HepG2 (cell line): Measurements from ENCODE around the gene RABEP2. TPM values are rescaled to one million over a fixed set of nuclear protein-coding genes. Genes with fewer than 3 reads are reported as not detected.

Source experiments
- BRD4 ChIP-seq: sonication (generic); formaldehyde crosslinking; IDR thresholded peaks from 2 replicates; pipeline ENCODE4 v1.4.0; 2020; ENCODE audit warnings: missing genetic modification reagents
- CCAR2 ChIP-seq: fragments of 200-400 bp; formaldehyde crosslinking; optimal IDR thresholded peaks from 2 replicates; pipeline ENCODE3; 2018; ENCODE audit warnings: low read depth, mild to moderate bottlenecking, low read length, moderate library complexity
- FOXA1 ChIP-seq, 2 experiments: fragments of 450-650 bp in 1 of 2; sonication (generic) in 1 of 2; formaldehyde crosslinking in 1 of 2; IDR thresholded peaks; 2 replicates each; pipeline versions ENCODE4 v1.4.0 to v1.6.1; 2016 to 2020; ENCODE audit warnings: missing genetic modification reagents in 1 of 2
- HMGXB4 ChIP-seq, 2 experiments: sonication (generic) in 1 of 2; formaldehyde crosslinking in 1 of 2; IDR thresholded peaks; 2 replicates each; pipeline versions ENCODE4 v1.4.0 to v1.6.1; 2018 to 2020; ENCODE audit warnings: missing genetic modification reagents in 2 of 2, borderline replicate concordance in 1 of 2, low read depth in 1 of 2, mild to moderate bottlenecking in 1 of 2, missing biosample characterization in 1 of 2
- KDM3A ChIP-seq: IDR thresholded peaks from 2 replicates; pipeline ENCODE4 v1.6.1; 2018; ENCODE audit warnings: low read depth, missing compliant biosample characterization
- PRMT3 ChIP-seq: sonication (generic); formaldehyde crosslinking; IDR thresholded peaks from 2 replicates; pipeline ENCODE4 v1.8.1; 2022; ENCODE audit warnings: low read depth, mild to moderate bottlenecking, moderate library complexity, missing genetic modification reagents, borderline replicate concordance
- ZBTB20 ChIP-seq: sonication (generic); formaldehyde crosslinking; IDR thresholded peaks from 2 replicates; pipeline ENCODE4 v1.8.1; 2023; ENCODE audit warnings: missing genetic modification reagents, low read depth, mild to moderate bottlenecking, borderline replicate concordance
- ZBTB46 ChIP-seq: sonication (generic); formaldehyde crosslinking; IDR thresholded peaks from 2 replicates; pipeline ENCODE4 v1.4.0; 2020; ENCODE audit warnings: mild to moderate bottlenecking, missing genetic modification reagents, borderline replicate concordance
- ZMYM2 ChIP-seq: sonication (generic); formaldehyde crosslinking; IDR thresholded peaks from 2 replicates; pipeline ENCODE4 v1.8.0; 2022; ENCODE audit warnings: mild to moderate bottlenecking, missing genetic modification reagents
- ZNF101 ChIP-seq: sonication (generic); formaldehyde crosslinking; IDR thresholded peaks from 2 replicates; pipeline ENCODE4 v1.4.0; 2020; ENCODE audit warnings: mild to moderate bottlenecking, low read depth, missing genetic modification reagents, borderline replicate concordance
- ZNF207 ChIP-seq: fragments of 450-650 bp; IDR thresholded peaks from 2 replicates; pipeline ENCODE4 v1.6.1; 2016; ENCODE audit warnings: antibody characterized with exemption, borderline replicate concordance
- ZNF530 ChIP-seq: sonication (generic); formaldehyde crosslinking; IDR thresholded peaks from 2 replicates; pipeline ENCODE4 v1.5.0; 2020; ENCODE audit warnings: low read depth, mild to moderate bottlenecking, missing genetic modification reagents
- ZNF580 ChIP-seq: IDR thresholded peaks from 2 replicates; pipeline ENCODE4 v1.6.1; 2016; ENCODE audit warnings: low read depth, borderline replicate concordance
- ZNF660 ChIP-seq: sonication (generic); formaldehyde crosslinking; IDR thresholded peaks from 2 replicates; pipeline ENCODE4 v1.5.1; 2020; ENCODE audit warnings: mild to moderate bottlenecking, low read depth, missing genetic modification reagents, borderline replicate concordance
- ZNF709 ChIP-seq: sonication (generic); formaldehyde crosslinking; IDR thresholded peaks from 2 replicates; pipeline ENCODE4 v1.5.0; 2020; ENCODE audit warnings: mild to moderate bottlenecking, missing genetic modification reagents
- ZNF720 ChIP-seq: sonication (generic); formaldehyde crosslinking; IDR thresholded peaks from 2 replicates; pipeline ENCODE4 v1.4.0; 2020; ENCODE audit warnings: missing genetic modification reagents
- ZNF770 ChIP-seq: sonication (generic); formaldehyde crosslinking; IDR thresholded peaks from 2 replicates; pipeline ENCODE4 v1.5.0; 2020; ENCODE audit warnings: mild to moderate bottlenecking, missing genetic modification reagents
- polyA plus RNA-seq, 8 experiments: library from polyadenylated mRNA; depleted of rRNA in 3 of 8; stranded (reverse) in 7 of 8; unstranded in 1 of 8; fragments of >200 nt; fragmentation: Illumina TruSeq in 4 of 8; extraction: Trizol in 4 of 8; gene quantifications; 2 replicates each; pipeline versions ENCODE4 v1.2.1 to v1.2.3, GENCODE V29; 2011 to 2016; ENCODE audit warnings: low read depth in 4 of 8, missing spikeins in 1 of 8, mixed read lengths in 1 of 8; ENCODE audit not compliant: insufficient read depth in 1 of 8
- total RNA-seq, 5 experiments: library from RNA; depleted of rRNA; stranded (reverse); fragments of >200 nt; fragmentation: Illumina TruSeq; extraction: Trizol; gene quantifications; 2 replicates each; pipeline ENCODE4 v1.2.3, GENCODE V29; 2016; ENCODE audit warnings: low read depth in 1 of 5

Gene RABEP2
- total and polyA plus RNA-seq, 2 of the 13 experiments (the other 11 are each of a cell fraction or from before 2014, with no cell fraction given) = 10.8 to 18.4 TPM

GRCh38 chr16:28925386-28926228, 569 bp upstream of the RABEP2 start (continued):
- peak; percentile 94 for TF ChIP-seq ZNF770
- no peak for TF ChIP-seq ZNF207
- TF ChIP-seq BRD4 (CRISPR knock-in tag) = no peak; the same call in 1 of the 2 replicates
- no peak for TF ChIP-seq ZNF530 (CRISPR knock-in tag)
- TF ChIP-seq ZNF580 = no peak
- TF ChIP-seq HMGXB4 (CRISPR knock-in tag; IDR thresholded peaks at IDR 0.05; ENCODE audit: borderline replicate concordance in 1 of 2, low read depth in 1 of 2) = peak; percentile 74 to 86
- no peak for TF ChIP-seq ZMYM2 (CRISPR knock-in tag)
- no peak for TF ChIP-seq PRMT3 (CRISPR knock-in tag)
- TF ChIP-seq ZNF101 (CRISPR knock-in tag) = no peak
- TF ChIP-seq ZBTB46 (CRISPR knock-in tag) = no peak
- TF ChIP-seq FOXA1 (IDR thresholded peaks at IDR 0.05) = no peak
- TF ChIP-seq FOXA1 (CRISPR knock-in tag; IDR thresholded peaks at IDR 0.05) = peak; percentile 9; the same call in 1 of the 2 replicates
- TF ChIP-seq ZBTB20 (CRISPR knock-in tag) = no peak
- TF ChIP-seq CCAR2 = no peak
- TF ChIP-seq ZNF660 = 0 out of 2 replicates have a peak, but pooled peaks have one; percentile 79
- TF ChIP-seq ZNF709 (CRISPR knock-in tag) = no peak
- no peak for TF ChIP-seq ZNF720 (CRISPR knock-in tag)
- TF ChIP-seq KDM3A (CRISPR knock-in tag) = 0 out of 2 replicates have a peak, but pooled peaks have one; percentile 34
